HUES6 (cell line): ENCODE results near the gene COL18A1.

Experiments
- H3K27ac ChIP-seq: 2 replicates; pipeline ENCODE4 v1.7.0; 2013; ENCODE audit warnings: low read depth, mild to moderate bottlenecking, low read length, inconsistent platforms
- H3K27me3 ChIP-seq: 2 replicates; pipeline ENCODE4 v1.6.1; 2013; ENCODE audit warnings: low read length; ENCODE audit not compliant: control insufficient read depth, insufficient read depth
- H3K36me3 ChIP-seq: 2 replicates; pipeline ENCODE4 v1.6.1; 2013; ENCODE audit warnings: low read length; ENCODE audit not compliant: control insufficient read depth, insufficient read depth
- H3K4me1 ChIP-seq: 2 replicates; pipeline ENCODE4 v1.6.1; 2013; ENCODE audit warnings: low read length; ENCODE audit not compliant: control insufficient read depth, insufficient read depth
- H3K4me3 ChIP-seq: 2 replicates; pipeline ENCODE4 v1.5.1; 2013; ENCODE audit warnings: low read depth, low read length
- H3K9ac ChIP-seq: one replicate; pipeline ENCODE4 v1.6.1; 2013; ENCODE audit warnings: mild to moderate bottlenecking, low read length
- H3K9me3 ChIP-seq: 2 replicates; pipeline ENCODE4 v1.6.1; 2013; ENCODE audit warnings: low read depth, low read length; ENCODE audit not compliant: control insufficient read depth, insufficient read depth

The COL18A1 gene

GRCh38 chr21:45470087-45470515 lies 65.1 kb downstream of the COL18A1 start:
- H3K9ac ChIP-seq: no peak overlapping the region
- no peak overlapping the region for H3K27ac ChIP-seq
- peaks cover 8% of the 10 kb centered on the region; the same call in 1 of the 2 replicates for H3K4me1 ChIP-seq
- H3K27me3 ChIP-seq: no peaks in the 10 kb centered on the region
- H3K36me3 ChIP-seq: peaks cover 73% of the 10 kb centered on the region
- no peak overlapping the region for H3K4me3 ChIP-seq
- H3K9me3 ChIP-seq: no peaks in the 10 kb centered on the region

GRCh38 chr21:45470773-45471524 lies 66.0 kb downstream of the COL18A1 start:
- Histone ChIP-seq H3K36me3 (peaks cover 82% of the 10 kb centered on the region), H3K9me3 (no peaks in the 10 kb centered on the region), H3K27me3 (no peaks in the 10 kb centered on the region), H3K9ac (peak overlapping the region; percentile 1), H3K4me3 (no peak overlapping the region), H3K27ac (no peak overlapping the region), H3K4me1 (peaks cover 8% of the 10 kb centered on the region; the same call in 1 of the 2 replicates)

DNA sequence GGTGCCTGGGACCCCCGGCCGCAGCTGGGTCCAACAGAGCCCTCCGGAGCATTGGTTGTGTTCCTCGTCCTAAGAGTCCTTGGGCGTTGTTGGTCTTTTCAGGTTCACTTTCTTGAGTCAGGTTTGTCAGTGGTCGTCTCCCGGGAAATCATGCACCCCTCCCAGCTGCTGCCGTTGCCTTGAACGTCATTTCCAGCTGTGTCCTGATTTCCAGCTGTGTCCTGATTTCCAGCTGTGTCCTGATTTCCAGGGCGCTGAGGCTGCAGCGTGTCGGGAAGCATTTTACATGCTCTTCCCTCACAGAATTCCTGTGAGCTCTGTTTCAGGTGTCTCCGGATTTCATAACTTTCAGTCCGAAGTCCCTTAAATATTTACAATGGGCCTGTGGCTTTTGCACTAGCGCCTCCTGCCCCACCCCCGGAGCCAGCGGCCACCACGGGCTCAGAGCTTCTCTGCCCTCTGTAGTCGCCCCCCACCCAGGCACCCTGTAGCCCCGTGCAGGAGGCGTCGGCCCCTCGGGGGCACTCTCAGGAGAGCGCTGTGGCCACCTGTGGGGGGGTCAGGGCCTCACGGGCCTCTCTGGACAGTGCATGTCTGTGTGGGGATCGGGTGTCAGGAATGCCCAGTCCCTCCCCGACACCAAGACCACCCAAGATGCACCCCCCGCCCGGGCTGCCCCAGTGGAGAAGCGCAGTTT lies 66.7 kb downstream of the COL18A1 start:
- Histone ChIP-seq H3K9ac (peak overlapping the region; percentile 1), H3K4me1 (peaks cover 8% of the 10 kb centered on the region; the same call in 1 of the 2 replicates), H3K4me3 (no peak overlapping the region), H3K9me3 (no peaks in the 10 kb centered on the region), H3K27ac (no peak overlapping the region), H3K36me3 (peaks cover 85% of the 10 kb centered on the region), H3K27me3 (no peaks in the 10 kb centered on the region)

- Histone ChIP-seq H3K9me3 (no peaks in the 10 kb centered on the region), H3K4me1 (peaks cover 8% of the 10 kb centered on the region; the same call in 1 of the 2 replicates), H3K4me3 (no peak overlapping the region), H3K9ac (no peak overlapping the region), H3K36me3 (peaks cover 85% of the 10 kb centered on the region), H3K27me3 (no peaks in the 10 kb centered on the region), H3K27ac (no peak overlapping the region)
Measured at GRCh38 chr21:45472445-45473365, 67.7 kb downstream of the COL18A1 start.

DNA sequence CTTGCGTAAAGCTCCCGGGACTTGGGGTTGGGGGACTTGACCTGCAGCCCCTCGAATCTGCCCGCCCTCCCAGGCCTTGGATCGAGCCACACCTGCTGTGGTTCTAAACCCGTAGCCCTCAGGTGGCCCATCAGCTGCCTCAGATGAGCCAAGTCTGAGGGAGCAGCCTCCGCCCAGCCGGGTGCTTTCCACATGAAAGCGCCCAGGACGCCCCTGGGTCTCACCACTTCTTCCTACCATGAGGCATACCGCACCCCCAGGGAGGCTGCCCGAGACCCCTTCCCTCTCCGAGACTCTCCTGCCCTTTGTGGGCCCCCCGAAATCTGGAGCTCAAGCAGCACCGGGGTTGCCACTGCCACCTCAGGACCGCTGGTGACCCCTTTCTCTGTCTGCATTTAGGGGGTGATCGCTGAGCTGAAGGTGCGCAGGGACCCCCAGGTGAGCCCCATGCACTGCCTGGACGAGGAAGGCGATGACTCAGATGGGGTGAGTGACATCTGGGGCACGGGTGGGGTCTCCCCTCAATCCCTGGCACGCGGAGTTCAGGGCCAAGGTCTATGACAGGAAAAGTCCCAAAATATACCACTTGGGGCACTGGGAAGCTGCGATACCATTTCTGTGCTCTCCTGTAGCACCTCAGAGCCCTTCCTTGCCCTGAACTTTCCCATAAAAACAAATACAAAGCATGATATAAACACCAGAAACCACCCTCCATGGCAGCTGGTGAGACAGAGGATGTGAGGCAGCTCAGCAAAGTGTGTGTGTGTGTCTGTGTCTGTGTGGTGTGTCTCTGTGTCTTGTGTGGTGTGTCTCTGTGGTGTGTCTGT lies 68.7 kb downstream of the COL18A1 start:
- Histone ChIP-seq H3K9me3 (no peaks in the 10 kb centered on the region), H3K27ac (no peak overlapping the region), H3K4me1 (peaks cover 8% of the 10 kb centered on the region; the same call in 1 of the 2 replicates), H3K9ac (no peak overlapping the region), H3K36me3 (peaks cover 84% of the 10 kb centered on the region), H3K27me3 (no peaks in the 10 kb centered on the region), H3K4me3 (no peak overlapping the region)

DNA sequence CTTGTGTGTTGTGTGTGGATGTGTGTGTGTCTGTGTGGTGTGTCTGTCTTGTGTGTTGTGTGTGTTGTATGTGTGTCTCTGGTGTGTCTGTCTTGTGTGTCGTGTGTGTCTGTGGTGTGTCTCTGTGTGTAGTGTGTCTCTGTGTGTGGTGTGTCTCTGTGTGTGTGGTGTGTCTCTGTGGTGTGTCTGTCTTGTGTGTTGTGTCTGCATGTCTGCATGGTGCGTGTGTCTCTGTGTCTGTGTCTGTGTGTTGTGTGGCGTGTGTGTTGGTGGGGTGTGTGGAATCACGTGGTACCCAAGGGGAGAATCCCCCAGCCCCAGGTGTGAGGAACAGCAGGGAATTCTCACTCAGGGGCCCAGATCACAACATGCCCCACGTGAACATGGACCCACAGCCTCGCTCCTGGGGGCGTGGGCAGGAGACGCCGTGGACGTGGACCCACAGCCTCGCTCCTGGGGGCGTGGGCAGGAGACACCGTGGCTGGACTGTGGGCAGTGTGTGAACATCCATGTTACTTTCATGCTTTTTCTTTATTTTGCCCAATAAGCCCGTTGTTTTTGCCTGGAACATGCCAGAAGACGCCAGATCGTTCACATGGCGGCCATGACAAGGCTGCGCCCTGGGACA lies 69.5 kb downstream of the COL18A1 start:
- H3K4me3 ChIP-seq: no peak overlapping the region
- no peaks in the 10 kb centered on the region for H3K9me3 ChIP-seq
- H3K27me3 ChIP-seq: no peaks in the 10 kb centered on the region
- no peak overlapping the region for H3K27ac ChIP-seq
- H3K36me3 ChIP-seq: peaks cover 84% of the 10 kb centered on the region
- peaks cover 8% of the 10 kb centered on the region; the same call in 1 of the 2 replicates for H3K4me1 ChIP-seq
- no peak overlapping the region for H3K9ac ChIP-seq

- Histone ChIP-seq H3K36me3 (peaks cover 84% of the 10 kb centered on the region), H3K4me1 (peaks cover 4% of the 10 kb centered on the region; the same call in 1 of the 2 replicates), H3K9ac (no peak overlapping the region), H3K9me3 (no peaks in the 10 kb centered on the region), H3K27me3 (no peaks in the 10 kb centered on the region), H3K27ac (no peak overlapping the region), H3K4me3 (no peak overlapping the region)
Measured at GRCh38 chr21:45475004-45475685, 70.2 kb downstream of the COL18A1 start.

- H3K27ac ChIP-seq: no peak overlapping the region
- H3K36me3 ChIP-seq: peaks cover 86% of the 10 kb centered on the region
- no peak overlapping the region for H3K9ac ChIP-seq
- H3K9me3 ChIP-seq: no peaks in the 10 kb centered on the region
- H3K4me1 ChIP-seq: peaks cover 4% of the 10 kb centered on the region; the same call in 1 of the 2 replicates
- H3K27me3 ChIP-seq: no peaks in the 10 kb centered on the region
- H3K4me3 ChIP-seq: no peak overlapping the region
Measured at GRCh38 chr21:45475797-45476570, 71.0 kb downstream of the COL18A1 start.

- H3K4me1 ChIP-seq: peaks cover 1% of the 10 kb centered on the region; the same call in 1 of the 2 replicates
- peaks cover 86% of the 10 kb centered on the region for H3K36me3 ChIP-seq
- H3K9me3 ChIP-seq: no peaks in the 10 kb centered on the region
- no peak overlapping the region for H3K9ac ChIP-seq
- no peak overlapping the region for H3K27ac ChIP-seq
- no peak overlapping the region for H3K4me3 ChIP-seq
- no peaks in the 10 kb centered on the region for H3K27me3 ChIP-seq
Measured at GRCh38 chr21:45476582-45476981, 71.6 kb downstream of the COL18A1 start.
